GM12878 (cell line): ENCODE data around the gene SPEG. TPM values are rescaled to one million over a fixed set of nuclear protein-coding genes. Genes with fewer than 3 reads are reported as not detected.

ENCODE experiments used
- ATAC-seq: fragments of 200-7000 bp; cut with Tn5 transposase; 3 replicates; pipeline ENCODE4 v1.9.1; 2020; ENCODE audit warnings: mild to moderate bottlenecking, moderate library complexity
- BruUV-seq: library from RNA; stranded (reverse); fragments of 400-500 nt; replicated peaks from 2 replicates; lab custom pipeline; 2021; lab: Mats Ljungman, UMichigan
- CTCF ChIA-PET: fragments of 300-600 bp; sonication (Branson Sonifier 250); formaldehyde crosslinking; extraction: SDS; loops from one replicate; lab custom pipeline; 2021; ENCODE audit warnings: inconsistent platforms; lab: Yijun Ruan, JAX
- POLR2A ChIA-PET: fragments of 350-600 bp; formaldehyde crosslinking; extraction: SDS; loops from one replicate; lab custom pipeline; 2021; ENCODE audit warnings: inconsistent platforms; lab: Charles Lee
- RAD21 ChIA-PET: fragments of 300-600 bp; sonication (Branson Sonifier 250); formaldehyde crosslinking; loops from one replicate; lab custom pipeline; 2023; ENCODE audit warnings: antibody characterized with exemption; ENCODE audit not compliant: unreplicated experiment; lab: Charles Lee
- SMC1A ChIA-PET: fragments of 300-600 bp; sonication (Branson Sonifier 250); formaldehyde crosslinking; loops from one replicate; lab custom pipeline; 2023; ENCODE audit not compliant: unreplicated experiment, uncharacterized antibody; lab: Charles Lee
- DNase-seq: peaks from one replicate; pipeline ENCODE4 v3.0.0-alpha.2; 2011; ENCODE audit warnings: low read depth, low spot score
- FAIRE-seq: peaks from 3 replicates; lab custom pipeline; 2011; peaks lifted over from hg19 to GRCh38; lab: Jason Lieb, UNC
- H2AFZ ChIP-seq: 2 replicates; pipeline ENCODE4 v1.6.0; 2011; ENCODE audit warnings: low read depth, low read length, control low read depth; ENCODE audit not compliant: control insufficient read depth
- H3K27ac ChIP-seq: 2 replicates; pipeline ENCODE4 v1.5.1; 2011; ENCODE audit warnings: control low read depth; ENCODE audit not compliant: control insufficient read depth, insufficient read depth
- H3K27me3 ChIP-seq, 2 experiments: replicated peaks in 1 of 2; 2 replicates each; pipeline versions ENCODE4 v1.6.0 to v1.6.1; 2011; ENCODE audit warnings: low read length in 1 of 2; ENCODE audit not compliant: control insufficient read depth in 2 of 2, insufficient read depth in 2 of 2
- H3K36me3 ChIP-seq, 2 experiments: 2 replicates each; pipeline ENCODE4 v1.5.1; 2011; ENCODE audit warnings: low read length in 1 of 2; ENCODE audit not compliant: control insufficient read depth in 2 of 2, insufficient read depth in 2 of 2
- H3K4me1 ChIP-seq: 2 replicates; pipeline ENCODE4 v1.6.1; 2011; ENCODE audit warnings: mild to moderate bottlenecking, low read length, moderate library complexity, mixed read lengths; ENCODE audit not compliant: control insufficient read depth, insufficient read depth
- H3K4me2 ChIP-seq: 2 replicates; pipeline ENCODE4 v1.6.0; 2011; ENCODE audit warnings: control low read depth; ENCODE audit not compliant: control insufficient read depth, insufficient read depth
- H3K4me3 ChIP-seq: fragments of 200-600 bp; sonication (generic); 2 replicates; pipeline ENCODE4 v1.5.1; 2016
- H3K79me2 ChIP-seq: 2 replicates; pipeline ENCODE4 v1.6.0; 2011; ENCODE audit warnings: low read length; ENCODE audit not compliant: control insufficient read depth, insufficient read depth
- H3K9ac ChIP-seq: 2 replicates; pipeline ENCODE4 v1.8.0; 2011; ENCODE audit warnings: low read length, control low read depth, mixed read lengths; ENCODE audit not compliant: control insufficient read depth, insufficient read depth
- H3K9me3 ChIP-seq: replicated peaks from 3 replicates; pipeline ENCODE4 v1.5.1; 2011; ENCODE audit warnings: mild to moderate bottlenecking, low read length; ENCODE audit not compliant: control insufficient read depth, insufficient read depth
- H4K20me1 ChIP-seq: 2 replicates; pipeline ENCODE4 v1.6.0; 2011; ENCODE audit not compliant: control insufficient read depth, insufficient read depth
- E4F1 ChIP-seq: fragments of 450-650 bp; IDR thresholded peaks from 2 replicates; pipeline ENCODE4 v1.6.1; 2018; ENCODE audit warnings: borderline replicate concordance, mild to moderate bottlenecking; ENCODE audit not compliant: partially characterized antibody
- IKZF1 ChIP-seq: fragments of 450-650 bp; conservative IDR thresholded peaks from 2 replicates; pipeline ENCODE4 v1.6.1; 2017; ENCODE audit warnings: antibody characterized with exemption, mild to moderate bottlenecking
- RAD21 ChIP-seq: IDR thresholded peaks from 2 replicates; pipeline ENCODE4 v1.6.1; 2011; ENCODE audit warnings: mild to moderate bottlenecking, low read depth, low read length, moderate library complexity; ENCODE audit not compliant: insufficient read depth
- RELB ChIP-seq: fragments of 450-650 bp; IDR thresholded peaks from 2 replicates; pipeline ENCODE4 v1.6.1; 2017; ENCODE audit warnings: low read depth, mild to moderate bottlenecking, moderate library complexity
- SMC3 ChIP-seq: IDR thresholded peaks from 2 replicates; pipeline ENCODE4 v1.6.1; 2011; ENCODE audit warnings: low read length, improper control_type of control experiment, borderline replicate concordance
- ZNF207 ChIP-seq: fragments of 450-650 bp; IDR thresholded peaks from 2 replicates; pipeline ENCODE4 v1.6.1; 2014; ENCODE audit warnings: antibody characterized with exemption, mild to moderate bottlenecking, borderline replicate concordance
- ZNF217 ChIP-seq: fragments of 450-650 bp; IDR thresholded peaks from 2 replicates; pipeline ENCODE4 v1.6.1; 2017; ENCODE audit warnings: antibody characterized with exemption, mild to moderate bottlenecking
- ZNF274 ChIP-seq: IDR thresholded peaks from one replicate; pipeline ENCODE4 v1.8.0; 2011; ENCODE audit not compliant: insufficient read length, insufficient read depth
- WGBS: methylation state at CpG from one replicate; pipeline ENCODE4 v1.1.6; 2016; ENCODE audit warnings: low lambda C conversion rate; ENCODE audit not compliant: insufficient replicate concordance, insufficient coverage; ENCODE audit errors: missing lambda C conversion rate; 5-methylcytosine and 5-hydroxymethylcytosine counted together
- in situ Hi-C: fragments of 300-500 bp; cut with MboI; formaldehyde crosslinking; loops from 9 replicates; pipeline ENCODE4 v1.14.3; 2018; ENCODE audit warnings: mixed read lengths
- intact Hi-C: fragments of 100-400 bp; cut with micrococcal nuclease; formaldehyde crosslinking; loops from one replicate; pipeline ENCODE4 v1.14.2; 2022; ENCODE audit not compliant: unreplicated experiment
- polyA plus RNA-seq, 11 experiments: library from polyadenylated mRNA; depleted of rRNA in 4 of 11; unstranded in 6 of 11; stranded (reverse) in 5 of 11; fragments of >200 nt; fragmentation: Nextera tagmentation in 4 of 11; fragmentation: Illumina TruSeq in 1 of 11; extraction: Ambion mirVana in 4 of 11; extraction: Trizol in 1 of 11; gene quantifications; 1 replicate in 1 of 11; 2 replicates in 10 of 11; pipeline versions ENCODE4 v1.2.1 to v1.2.3, GENCODE V29; 2011 to 2016; ENCODE audit warnings: inconsistent platforms in 2 of 11, missing spikeins in 2 of 11, low read depth in 1 of 11
- total RNA-seq, 4 experiments: library from RNA; depleted of rRNA in 3 of 4; stranded (reverse); fragments of >200 nt in 3 of 4; fragmentation: Illumina TruSeq in 1 of 4; extraction: Trizol in 1 of 4; gene quantifications; 2 replicates each; pipeline versions ENCODE4 v1.2.1 to v1.2.3, GENCODE V29; 2013 to 2021
- TF ChIP-seq, protein P1 (sequence below): IDR thresholded peaks from 2 replicates; pipeline ENCODE4 v1.6.1; 2011; ENCODE audit warnings: borderline replicate concordance, low read depth, mild to moderate bottlenecking, moderate library complexity, low read length; ENCODE audit not compliant: insufficient read depth, poor library complexity, severe bottlenecking
- TF ChIP-seq, protein P2 (sequence below): IDR thresholded peaks from 2 replicates; pipeline ENCODE4 v1.6.1; 2012; ENCODE audit warnings: low read depth, low read length, improper control_type of control experiment
- TF ChIP-seq, protein P3 (sequence below), 3 experiments: IDR thresholded peaks in 2 of 3; conservative IDR thresholded peaks in 1 of 3; 2 replicates each; pipeline ENCODE4 v1.5.1; 2011; ENCODE audit warnings: low read depth in 3 of 3, low read length in 3 of 3, mild to moderate bottlenecking in 3 of 3, control low read depth in 2 of 3, moderate library complexity in 2 of 3, inconsistent platforms in 1 of 3, mixed read lengths in 1 of 3; ENCODE audit not compliant: control insufficient read depth in 2 of 3, insufficient read depth in 1 of 3; ENCODE audit errors: extremely low read depth in 1 of 3

SPEG gene
- total and polyA plus RNA-seq, 10 of the 15 experiments (the other 5 are each of a cell fraction or from before 2014, with no cell fraction given), result 0.03 to 0.28 TPM; not detected in 8

GRCh38 chr2:219530048-219530963 is 95.7 kb downstream of the SPEG start:
- peak; percentile 96 for FAIRE-seq
- TF ChIP-seq, protein P1, sequence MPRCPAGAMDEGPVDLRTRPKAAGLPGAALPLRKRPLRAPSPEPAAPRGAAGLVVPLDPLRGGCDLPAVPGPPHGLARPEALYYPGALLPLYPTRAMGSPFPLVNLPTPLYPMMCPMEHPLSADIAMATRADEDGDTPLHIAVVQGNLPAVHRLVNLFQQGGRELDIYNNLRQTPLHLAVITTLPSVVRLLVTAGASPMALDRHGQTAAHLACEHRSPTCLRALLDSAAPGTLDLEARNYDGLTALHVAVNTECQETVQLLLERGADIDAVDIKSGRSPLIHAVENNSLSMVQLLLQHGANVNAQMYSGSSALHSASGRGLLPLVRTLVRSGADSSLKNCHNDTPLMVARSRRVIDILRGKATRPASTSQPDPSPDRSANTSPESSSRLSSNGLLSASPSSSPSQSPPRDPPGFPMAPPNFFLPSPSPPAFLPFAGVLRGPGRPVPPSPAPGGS, result no peak
- TF ChIP-seq IKZF1 (0 out of 2 replicates have a peak, but pooled peaks have one; percentile 13), ZNF217 (no peak), RELB (no peak), E4F1 (no peak), SMC3 (peak; percentile 96), ZNF207 (no peak), RAD21 (peak; percentile 99), ZNF274 (no peak)
- TF ChIP-seq, protein P2, sequence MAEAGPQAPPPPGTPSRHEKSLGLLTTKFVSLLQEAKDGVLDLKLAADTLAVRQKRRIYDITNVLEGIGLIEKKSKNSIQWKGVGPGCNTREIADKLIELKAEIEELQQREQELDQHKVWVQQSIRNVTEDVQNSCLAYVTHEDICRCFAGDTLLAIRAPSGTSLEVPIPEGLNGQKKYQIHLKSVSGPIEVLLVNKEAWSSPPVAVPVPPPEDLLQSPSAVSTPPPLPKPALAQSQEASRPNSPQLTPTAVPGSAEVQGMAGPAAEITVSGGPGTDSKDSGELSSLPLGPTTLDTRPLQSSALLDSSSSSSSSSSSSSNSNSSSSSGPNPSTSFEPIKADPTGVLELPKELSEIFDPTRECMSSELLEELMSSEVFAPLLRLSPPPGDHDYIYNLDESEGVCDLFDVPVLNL, result no peak
- TF ChIP-seq, protein P3, sequence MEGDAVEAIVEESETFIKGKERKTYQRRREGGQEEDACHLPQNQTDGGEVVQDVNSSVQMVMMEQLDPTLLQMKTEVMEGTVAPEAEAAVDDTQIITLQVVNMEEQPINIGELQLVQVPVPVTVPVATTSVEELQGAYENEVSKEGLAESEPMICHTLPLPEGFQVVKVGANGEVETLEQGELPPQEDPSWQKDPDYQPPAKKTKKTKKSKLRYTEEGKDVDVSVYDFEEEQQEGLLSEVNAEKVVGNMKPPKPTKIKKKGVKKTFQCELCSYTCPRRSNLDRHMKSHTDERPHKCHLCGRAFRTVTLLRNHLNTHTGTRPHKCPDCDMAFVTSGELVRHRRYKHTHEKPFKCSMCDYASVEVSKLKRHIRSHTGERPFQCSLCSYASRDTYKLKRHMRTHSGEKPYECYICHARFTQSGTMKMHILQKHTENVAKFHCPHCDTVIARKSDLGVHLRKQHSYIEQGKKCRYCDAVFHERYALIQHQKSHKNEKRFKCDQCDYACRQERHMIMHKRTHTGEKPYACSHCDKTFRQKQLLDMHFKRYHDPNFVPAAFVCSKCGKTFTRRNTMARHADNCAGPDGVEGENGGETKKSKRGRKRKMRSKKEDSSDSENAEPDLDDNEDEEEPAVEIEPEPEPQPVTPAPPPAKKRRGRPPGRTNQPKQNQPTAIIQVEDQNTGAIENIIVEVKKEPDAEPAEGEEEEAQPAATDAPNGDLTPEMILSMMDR (IDR thresholded peaks at IDR 0.05 in 2 of 3, conservative IDR thresholded peaks at IDR 0.05 in 1 of 3; ENCODE audit: control insufficient read depth in 2 of 3, extremely low read depth in 1 of 3, insufficient read depth in 1 of 3, low read depth in 3 of 3, low read length in 3 of 3), result peak; percentile 93 to 99 (median 94); a peak in 5 of 6 replicates

More at GRCh38 chr2:219530048-219530963, 95.7 kb downstream of the SPEG start:
- Histone ChIP-seq H3K4me2 (no peak overlapping the region), H3K27ac (no peak overlapping the region), H3K79me2 (no peaks in the 10 kb centered on the region), H3K9ac (no peak overlapping the region), H3K27me3 (peaks cover 6 to 16% of the 10 kb centered on the region in 2 experiments), H3K4me3 (no peak overlapping the region), H4K20me1 (no peaks in the 10 kb centered on the region; the same call in 1 of the 2 replicates), H3K36me3 (no peaks in the 10 kb centered on the region), H3K9me3 (no peaks in the 10 kb centered on the region), H2AFZ (no peak overlapping the region), H3K4me1 (no peaks in the 10 kb centered on the region)
- ATAC-seq, result peak; percentile 98
- in situ Hi-C loops, result loop anchor here (5.0 kb wide), 1 partner anchor 128 kb away; no protein-coding TSS in a partner anchor
- no TSS peak for BruUV-seq
- intact Hi-C loops, result loop anchor here (1.0 kb wide), 4 partner anchors 35 to 127 kb away; no protein-coding TSS in a partner anchor
- DNase-seq, result no peak
- WGBS, result 8% methylated on average over 20 of the region's 21 CpGs
- ChIA-PET CTCF (interaction anchor here (0.6 to 10.8 kb wide), 33 partner anchors 8 to 371 kb away, joined by 3 to 224 read pairs (median 4); partner anchors contain the start of gene GMPPA), RAD21 (interaction anchor here (0.6 to 2.7 kb wide), 21 partner anchors 11 to 159 kb away, joined by 3 to 42 read pairs (median 4); partner anchors contain the start of gene GMPPA), POLR2A (no interaction called here), SMC1A (interaction anchor here (0.7 to 4.3 kb wide), 17 partner anchors 8 to 159 kb away, joined by 3 to 41 read pairs (median 3); partner anchors contain the start of genes CHPF, GMPPA, STK11IP and TMEM198)
